IPS DF 4.7 (cell line): Measurements from ENCODE around the gene CD4.

Source experiments
- DNase-seq: peaks from one replicate; pipeline ENCODE4 v3.0.0-alpha.2; 2013; ENCODE audit warnings: low spot score; ENCODE audit errors: extremely low read depth

The CD4 gene

GRCh38 chr12:6813363-6813762, 24.0 kb downstream of the CD4 start:
- no peak for DNase-seq

GRCh38 chr12:6816598-6816997, 27.3 kb downstream of the CD4 start:
- no peak for DNase-seq

- no peak for DNase-seq
Observed at GRCh38 chr12:6817098-6817497, 27.8 kb downstream of the CD4 start.

- no peak for DNase-seq
Observed at GRCh38 chr12:6817662-6818157, 28.4 kb downstream of the CD4 start.

GRCh38 chr12:6818222-6818621, 28.9 kb downstream of the CD4 start:
- no peak for DNase-seq

- no peak for DNase-seq
Observed at GRCh38 chr12:6818645-6819044, 29.3 kb downstream of the CD4 start.

GRCh38 chr12:6819106-6820030, 30.0 kb downstream of the CD4 start:
- DNase-seq = no peak

- no peak for DNase-seq
Observed at GRCh38 chr12:6820166-6820565, 30.8 kb downstream of the CD4 start.

GRCh38 chr12:6821591-6822425, 32.5 kb downstream of the CD4 start, which contains the start of gene GPR162:
Gene GPR162, plus strand, starts transcription at chr12:6821821. Its CDS starts 2,078 bp downstream, at chr12:6823899.
- no peak for DNase-seq

- DNase-seq = no peak
Observed at GRCh38 chr12:6822426-6823135, 33.3 kb downstream of the CD4 start.

- no peak for DNase-seq
Observed at GRCh38 chr12:6823182-6824084, 34.1 kb downstream of the CD4 start.

- no peak for DNase-seq
Observed at GRCh38 chr12:6824085-6824775, 34.9 kb downstream of the CD4 start.

- no peak for DNase-seq
Observed at GRCh38 chr12:6824901-6825381, 35.6 kb downstream of the CD4 start.

GRCh38 chr12:6825398-6826124, 36.2 kb downstream of the CD4 start:
- DNase-seq = no peak

GRCh38 chr12:6826125-6826733, 36.9 kb downstream of the CD4 start:
- no peak for DNase-seq

GRCh38 chr12:6826734-6827436, 37.6 kb downstream of the CD4 start:
- DNase-seq = no peak

GRCh38 chr12:6827437-6827911, 38.1 kb downstream of the CD4 start:
- no peak for DNase-seq
